Mucosa of rectum (tissue), 2 donors: ENCODE data around the gene ITCH.
"Not testable (repeated sequence)": the region's sequence is repeated elsewhere in the genome, so short reads cannot be mapped to it uniquely, and the experiment has no call there.

Experiments
- H3K27ac ChIP-seq, 2 donors: one replicate each; pipeline ENCODE4 v1.7.0; 2013; ENCODE audit warnings: inconsistent platforms in 2 of 2, low read depth in 2 of 2, low read length in 2 of 2
- H3K27me3 ChIP-seq, 2 donors: one replicate each; pipeline ENCODE4 v1.7.0; 2013; ENCODE audit warnings: low read length in 2 of 2; ENCODE audit not compliant: control insufficient read depth in 2 of 2, insufficient read depth in 2 of 2
- H3K36me3 ChIP-seq, 2 donors: one replicate each; pipeline ENCODE4 v1.7.0; 2013; ENCODE audit warnings: low read length in 2 of 2; ENCODE audit not compliant: control insufficient read depth in 2 of 2, insufficient read depth in 2 of 2
- H3K4me1 ChIP-seq, 2 donors: one replicate each; pipeline ENCODE4 v1.7.0; 2013; ENCODE audit warnings: low read length in 2 of 2, mild to moderate bottlenecking in 1 of 2; ENCODE audit not compliant: control insufficient read depth in 2 of 2, insufficient read depth in 2 of 2
- H3K4me3 ChIP-seq, 2 donors: one replicate each; pipeline ENCODE4 v1.7.0; 2013; ENCODE audit warnings: low read length in 2 of 2
- H3K9ac ChIP-seq, 2 donors: one replicate each; pipeline ENCODE4 v1.7.0; 2013; ENCODE audit warnings: low read length in 2 of 2, low read depth in 1 of 2, mild to moderate bottlenecking in 1 of 2
- H3K9me3 ChIP-seq, 2 donors: one replicate each; pipeline ENCODE4 v1.7.0; 2013; ENCODE audit warnings: low read length in 2 of 2; ENCODE audit not compliant: control insufficient read depth in 2 of 2
- donor health status: healthy.
- donor health status: Normal muscosa, but diverticular disease.

The ITCH gene

GRCh38 chr20:34363062-34363464 lies at the start of gene ITCH:
ITCH (plus strand) TSS chr20:34363273; CDS start chr20:34393812, 30,539 bp downstream.
- peaks cover 13 to 17% of the 10 kb centered on the region in 2 donors for H3K4me1 ChIP-seq
- H3K27ac ChIP-seq: peak within 1 kb of the TSS; percentile 83 to 87
- peak within 1 kb of the TSS; percentile 81 to 86 for H3K4me3 ChIP-seq
- peak within 1 kb of the TSS; percentile 89 to 92 for H3K9ac ChIP-seq
- no peaks in the 10 kb centered on the region for H3K27me3 ChIP-seq
- H3K9me3 ChIP-seq: no peaks in the 10 kb centered on the region
- no peaks in the 10 kb centered on the region for H3K36me3 ChIP-seq

GRCh38 chr20:34315236-34315635 lies 47.8 kb upstream of the ITCH start:
- Histone ChIP-seq H3K27me3 (peaks cover 0 to 3% of the 10 kb centered on the region in 2 donors), H3K36me3 (no peaks in the 10 kb centered on the region), H3K9me3 (no peaks in the 10 kb centered on the region), H3K9ac (no peak overlapping the region), H3K4me1 (peaks cover 18 to 19% of the 10 kb centered on the region in 2 donors), H3K27ac (no peak overlapping the region), H3K4me3 (no peak overlapping the region)

DNA sequence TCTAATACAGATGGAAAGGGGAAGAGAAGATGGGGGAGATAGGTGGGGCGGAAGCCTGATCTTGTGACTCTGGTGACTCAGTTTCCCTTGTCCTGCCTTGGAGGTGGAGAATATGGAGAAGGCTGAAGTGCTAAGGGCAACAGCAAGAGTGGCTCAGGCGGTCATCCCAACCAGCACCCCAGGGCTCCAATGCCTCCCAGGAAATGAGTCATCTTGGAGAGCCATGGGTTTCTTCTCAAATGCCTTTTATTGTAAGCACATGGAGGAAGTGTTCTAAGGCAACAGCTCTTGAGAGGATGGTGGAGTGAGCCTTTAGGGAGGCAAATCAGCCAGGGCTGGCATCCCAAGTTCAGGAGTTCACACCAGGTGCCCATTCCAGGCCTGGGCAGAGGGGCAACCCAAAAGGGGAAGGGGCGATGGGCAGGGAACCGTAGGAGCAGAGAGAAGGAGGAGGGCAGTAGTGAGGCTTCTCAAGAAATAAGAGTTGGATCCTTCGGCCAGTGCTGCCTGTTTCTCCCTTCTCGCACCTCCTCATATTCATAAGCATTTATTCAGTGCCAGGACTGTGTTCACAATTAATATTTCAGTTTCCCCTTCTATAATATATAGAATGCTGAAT lies 46.8 kb upstream of the ITCH start:
- Histone ChIP-seq H3K36me3 (no peaks in the 10 kb centered on the region), H3K27me3 (peaks cover 0 to 3% of the 10 kb centered on the region in 2 donors), H3K27ac (no peak overlapping the region), H3K9ac (no peak overlapping the region), H3K4me1 (peaks cover 12 to 13% of the 10 kb centered on the region in 2 donors), H3K4me3 (no peak overlapping the region), H3K9me3 (no peaks in the 10 kb centered on the region)

DNA sequence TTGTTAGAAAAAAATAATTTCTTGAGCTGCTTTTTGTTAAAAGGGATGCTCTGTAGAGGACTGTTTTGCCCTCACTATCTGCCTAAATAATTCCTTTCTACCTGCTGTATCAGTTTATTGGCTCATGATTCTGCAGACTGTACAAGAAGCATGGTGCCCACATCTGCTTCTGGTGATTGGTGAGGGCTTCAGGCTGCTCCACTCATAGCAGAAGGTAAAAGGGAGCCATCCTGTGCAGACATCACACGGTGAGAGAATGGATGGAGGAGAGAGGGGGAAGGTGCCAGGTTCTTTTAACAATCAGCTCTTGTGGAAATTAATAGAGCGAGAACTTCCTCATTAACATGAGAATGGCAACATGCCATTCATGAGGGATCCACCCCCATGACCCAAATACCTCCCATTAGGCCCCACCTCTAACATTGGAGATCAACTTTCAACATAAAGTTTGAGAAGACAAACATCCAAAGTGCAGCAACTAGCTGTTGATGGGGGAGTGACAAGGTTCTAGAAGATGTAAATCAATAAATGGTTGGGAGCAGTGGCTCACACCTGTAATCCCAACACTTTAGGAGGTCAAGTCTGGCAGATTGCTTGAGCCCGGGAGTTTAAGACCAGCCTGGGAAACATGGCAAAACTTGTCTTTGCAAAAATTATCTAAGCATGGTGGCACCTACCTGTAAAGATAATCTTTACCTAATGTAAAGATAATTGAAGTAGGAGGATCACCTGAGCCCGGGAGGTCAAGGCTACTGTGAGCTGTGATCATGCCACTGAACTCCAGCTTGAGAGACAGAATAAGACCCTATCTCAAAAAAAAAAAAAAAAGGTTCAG lies 44.2 kb upstream of the ITCH start:
- no peaks in the 10 kb centered on the region for H3K36me3 ChIP-seq
- H3K9ac ChIP-seq: no peak overlapping the region
- H3K4me3 ChIP-seq: no peak overlapping the region
- H3K27me3 ChIP-seq: no peaks in the 10 kb centered on the region
- H3K9me3 ChIP-seq: no peaks in the 10 kb centered on the region
- peaks cover 0 to 11% of the 10 kb centered on the region in 2 donors for H3K4me1 ChIP-seq
- no peak overlapping the region for H3K27ac ChIP-seq

GRCh38 chr20:34320861-34321260 lies 42.2 kb upstream of the ITCH start:
- H3K4me1 ChIP-seq: peaks cover 0 to 11% of the 10 kb centered on the region in 2 donors
- H3K27ac ChIP-seq: no peak overlapping the region
- no peak overlapping the region for H3K9ac ChIP-seq
- no peaks in the 10 kb centered on the region for H3K27me3 ChIP-seq
- no peak overlapping the region for H3K4me3 ChIP-seq
- H3K9me3 ChIP-seq: no peaks in the 10 kb centered on the region
- no peaks in the 10 kb centered on the region for H3K36me3 ChIP-seq

- Histone ChIP-seq H3K36me3 (no peaks in the 10 kb centered on the region), H3K4me1 (peaks cover 0 to 11% of the 10 kb centered on the region in 2 donors), H3K27me3 (no peaks in the 10 kb centered on the region), H3K9ac (no peak overlapping the region), H3K4me3 (no peak overlapping the region), H3K9me3 (no peaks in the 10 kb centered on the region), H3K27ac (no peak overlapping the region)
Measured at GRCh38 chr20:34322267-34323105, 40.6 kb upstream of the ITCH start.

- H3K4me1 ChIP-seq: peaks cover 0 to 11% of the 10 kb centered on the region in 2 donors
- no peak overlapping the region for H3K4me3 ChIP-seq
- no peaks in the 10 kb centered on the region for H3K27me3 ChIP-seq
- H3K27ac ChIP-seq: no peak overlapping the region
- H3K9ac ChIP-seq: no peak overlapping the region
- H3K9me3 ChIP-seq: no peaks in the 10 kb centered on the region
- H3K36me3 ChIP-seq: no peaks in the 10 kb centered on the region
Measured at GRCh38 chr20:34324541-34324940, 38.5 kb upstream of the ITCH start.

DNA sequence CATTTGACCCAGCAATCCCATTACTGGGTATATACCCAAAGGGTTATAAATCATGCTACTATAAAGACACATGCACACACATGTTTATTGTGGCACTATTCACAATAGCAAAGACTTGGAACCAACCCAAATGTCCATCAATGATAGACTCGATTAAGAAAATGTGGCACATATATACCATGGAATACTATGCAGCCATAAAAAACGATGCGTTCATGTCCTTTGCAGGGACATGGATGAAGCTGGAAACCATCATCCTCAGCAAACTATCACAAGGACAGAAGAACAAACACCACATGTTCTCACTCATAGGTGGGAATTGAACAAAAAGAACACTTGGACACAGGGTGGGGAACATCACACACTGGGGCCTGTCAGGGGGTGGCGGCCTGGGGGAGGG lies 34.9 kb upstream of the ITCH start:
- not testable (repeated sequence) for H3K36me3 ChIP-seq, H3K4me3 ChIP-seq, H3K9ac ChIP-seq, H3K9me3 ChIP-seq, H3K27ac ChIP-seq, H3K4me1 ChIP-seq, H3K27me3 ChIP-seq

- Histone ChIP-seq H3K27ac (no peak overlapping the region), H3K9me3 (no peaks in the 10 kb centered on the region), H3K9ac (no peak overlapping the region)
Measured at GRCh38 chr20:34328928-34329677, 34.0 kb upstream of the ITCH start.

More at GRCh38 chr20:34328928-34329677, 34.0 kb upstream of the ITCH start:
- peaks cover 3% of the 10 kb centered on the region in 2 donors for H3K4me1 ChIP-seq
- H3K27me3 ChIP-seq: no peaks in the 10 kb centered on the region
- no peak overlapping the region for H3K4me3 ChIP-seq
- no peaks in the 10 kb centered on the region for H3K36me3 ChIP-seq
